Liver (tissue), 9 donors: ENCODE results near the gene KCNQ1. TPM values are rescaled to one million over a fixed set of nuclear protein-coding genes. Genes with fewer than 3 reads are reported as not detected.

Experiments
- DNase-seq: peaks from one replicate; pipeline ENCODE4 v3.0.0-alpha.2; 2017; ENCODE audit warnings: low spot score
- H3K27ac ChIP-seq, 2 donors: one replicate each; pipeline ENCODE4 v1.7.0; 2013; ENCODE audit warnings: inconsistent platforms in 2 of 2, low read length in 2 of 2, control low read depth in 1 of 2, low read depth in 1 of 2, mild to moderate bottlenecking in 1 of 2
- H3K27me3 ChIP-seq, 4 donors: one replicate each; pipeline versions ENCODE4 v1.6.1 to v1.7.0; 2013; ENCODE audit warnings: low read length in 3 of 4, inconsistent platforms in 1 of 4, mild to moderate bottlenecking in 1 of 4, moderate library complexity in 1 of 4; ENCODE audit not compliant: control insufficient read depth in 4 of 4, insufficient read depth in 4 of 4
- H3K36me3 ChIP-seq, 4 donors: one replicate each; pipeline versions ENCODE4 v1.6.1 to v1.7.0; 2013; ENCODE audit warnings: low read length in 3 of 4, mild to moderate bottlenecking in 3 of 4, low read depth in 1 of 4, moderate library complexity in 1 of 4; ENCODE audit not compliant: control insufficient read depth in 4 of 4, insufficient read depth in 3 of 4
- H3K4me1 ChIP-seq, 4 donors: one replicate each; pipeline versions ENCODE4 v1.6.1 to v1.7.0; 2013; ENCODE audit warnings: low read length in 3 of 4, mild to moderate bottlenecking in 3 of 4, moderate library complexity in 1 of 4; ENCODE audit not compliant: control insufficient read depth in 4 of 4, insufficient read depth in 4 of 4
- H3K4me3 ChIP-seq, 3 donors: one replicate each; pipeline versions ENCODE4 v1.6.1 to v1.7.0; 2013; ENCODE audit warnings: low read length in 3 of 3, control low read depth in 1 of 3, low read depth in 1 of 3, mild to moderate bottlenecking in 1 of 3
- H3K9ac ChIP-seq, 2 donors: one replicate each; pipeline ENCODE4 v1.7.0; 2013; ENCODE audit warnings: low read length in 2 of 2, mild to moderate bottlenecking in 2 of 2, moderate library complexity in 2 of 2, control low read depth in 1 of 2, low read depth in 1 of 2
- H3K9me3 ChIP-seq, 4 donors: one replicate each; pipeline versions ENCODE4 v1.6.1 to v1.7.0; 2013; ENCODE audit warnings: low read length in 3 of 4; ENCODE audit not compliant: control insufficient read depth in 4 of 4
- EGR1 ChIP-seq, 2 donors: IDR thresholded peaks; 2 replicates each; pipeline ENCODE4 v1.6.1; 2016 to 2018; ENCODE audit warnings: antibody characterized with exemption in 2 of 2, low read depth in 2 of 2
- FOXA1 ChIP-seq: IDR thresholded peaks from 2 replicates; pipeline ENCODE4 v1.6.1; 2016; ENCODE audit warnings: antibody characterized with exemption
- FOXA2 ChIP-seq: IDR thresholded peaks from 2 replicates; pipeline ENCODE4 v1.6.1; 2016; ENCODE audit warnings: antibody characterized with exemption
- GABPA ChIP-seq, 2 donors: IDR thresholded peaks in 1 of 2; conservative IDR thresholded peaks in 1 of 2; 2 replicates each; pipeline ENCODE4 v1.6.1; 2016; ENCODE audit warnings: antibody characterized with exemption in 2 of 2, mild to moderate bottlenecking in 1 of 2, moderate library complexity in 1 of 2
- HNF4A ChIP-seq, 2 donors: conservative IDR thresholded peaks; 2 replicates each; pipeline ENCODE4 v1.6.1; 2016; ENCODE audit warnings: antibody characterized with exemption in 2 of 2, mild to moderate bottlenecking in 2 of 2
- HNF4G ChIP-seq: IDR thresholded peaks from 2 replicates; pipeline ENCODE4 v1.6.1; 2016; ENCODE audit warnings: antibody characterized with exemption
- JUND ChIP-seq, 2 donors: IDR thresholded peaks; 2 replicates each; pipeline ENCODE4 v1.6.1; 2016; ENCODE audit warnings: antibody characterized with exemption in 2 of 2
- NR2F2 ChIP-seq: IDR thresholded peaks from 2 replicates; pipeline ENCODE4 v1.6.1; 2016; ENCODE audit warnings: antibody characterized with exemption
- RAD21 ChIP-seq, 2 donors: IDR thresholded peaks; 2 replicates each; pipeline ENCODE4 v1.6.1; 2016; ENCODE audit warnings: antibody characterized with exemption in 2 of 2, mild to moderate bottlenecking in 2 of 2
- RXRA ChIP-seq, 2 donors: IDR thresholded peaks; 2 replicates each; pipeline ENCODE4 v1.6.1; 2017 to 2018; ENCODE audit warnings: antibody characterized with exemption in 2 of 2, mild to moderate bottlenecking in 1 of 2
- SP1 ChIP-seq: IDR thresholded peaks from 2 replicates; pipeline ENCODE4 v1.6.1; 2018; ENCODE audit warnings: antibody characterized with exemption, mild to moderate bottlenecking
- TAF1 ChIP-seq: conservative IDR thresholded peaks from 2 replicates; pipeline ENCODE4 v1.6.1; 2016; ENCODE audit warnings: antibody characterized with exemption, mild to moderate bottlenecking
- YY1 ChIP-seq: IDR thresholded peaks from 2 replicates; pipeline ENCODE4 v1.6.1; 2016; ENCODE audit warnings: antibody characterized with exemption, mild to moderate bottlenecking
- WGBS: extraction: QIAGEN DNeasy Blood & Tissue Kit; methylation state at CpG from one replicate; pipeline ENCODE4 v1.1.7; 2013; 5-methylcytosine and 5-hydroxymethylcytosine counted together
- polyA plus RNA-seq, 2 donors: library from polyadenylated mRNA; stranded (reverse) in 1 of 2; unstranded in 1 of 2; fragments of 200-250 nt in 1 of 2; fragments of >200 nt in 1 of 2; fragmentation: Nextera tagmentation in 1 of 2; extraction: Ambion mirVana in 1 of 2; gene quantifications; one replicate each; pipeline versions ENCODE4 v1.2.1 to v1.2.3, GENCODE V29; 2013 to 2015
- total RNA-seq, 2 donors: library from RNA; depleted of rRNA; stranded (reverse); fragments of >200 nt; gene quantifications; one replicate each; pipeline ENCODE4 v1.2.3, GENCODE V29; 2014
- TF ChIP-seq, protein P1 (sequence below): IDR thresholded peaks from 2 replicates; pipeline ENCODE4 v1.6.1; 2016; ENCODE audit warnings: antibody characterized with exemption
- TF ChIP-seq, protein P2 (sequence below): IDR thresholded peaks from 2 replicates; pipeline ENCODE4 v1.6.1; 2016; ENCODE audit warnings: antibody characterized with exemption, mild to moderate bottlenecking
- TF ChIP-seq, protein P3 (sequence below): IDR thresholded peaks from 2 replicates; pipeline ENCODE4 v1.6.1; 2016; ENCODE audit warnings: antibody characterized with exemption
- TF ChIP-seq, protein P4 (sequence below): fragments of 150-350 bp; IDR thresholded peaks from 2 replicates; pipeline ENCODE4 v1.5.1; 2017; ENCODE audit warnings: improper control_type of control experiment, low read depth, low read length; ENCODE audit not compliant: missing input control
- TF ChIP-seq, protein P5 (sequence below): IDR thresholded peaks from 2 replicates; pipeline ENCODE4 v1.6.1; 2016; ENCODE audit warnings: antibody characterized with exemption
- donor health status: healthy.
- donor health status: healthy.
- donor health status: healthy.
- donor health status: healthy.
- donor health status: healthy.

The KCNQ1 gene
- total and polyA plus RNA-seq, 4 donors, result 0.31 to 2.2 (median 1.5) TPM

DNA sequence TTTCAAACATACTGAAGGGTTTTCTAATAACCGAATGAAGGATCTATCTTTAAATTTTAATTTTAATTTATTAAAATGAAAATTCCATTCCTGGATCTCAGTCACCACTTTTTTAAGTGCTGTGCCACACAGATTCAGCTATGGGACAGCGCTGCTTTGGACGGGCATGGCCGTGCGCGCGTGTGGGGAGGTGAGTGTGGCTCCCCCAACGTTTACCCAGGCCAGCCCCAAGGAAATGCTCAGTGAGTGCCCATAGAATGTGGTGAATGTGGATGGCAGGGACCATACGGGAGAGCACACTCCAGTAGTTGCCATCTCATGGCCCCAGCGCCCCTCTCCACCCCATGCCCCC is 343.0 kb downstream of the KCNQ1 start:
- TF ChIP-seq TAF1 (no peak), GABPA (IDR thresholded peaks at IDR 0.05 in 1 of 2, conservative IDR thresholded peaks at IDR 0.05 in 1 of 2) (no peak), FOXA1 (no peak), HNF4G (no peak), RXRA (IDR thresholded peaks at IDR 0.05) (no peak), YY1 (no peak), EGR1 (IDR thresholded peaks at IDR 0.05; ENCODE audit: low read depth in 2 of 2) (no peak), JUND (IDR thresholded peaks at IDR 0.05) (no peak), HNF4A (conservative IDR thresholded peaks at IDR 0.05) (no peak), SP1 (no peak), FOXA2 (no peak), RAD21 (IDR thresholded peaks at IDR 0.05) (no peak), NR2F2 (no peak)
- TF ChIP-seq, protein P1, sequence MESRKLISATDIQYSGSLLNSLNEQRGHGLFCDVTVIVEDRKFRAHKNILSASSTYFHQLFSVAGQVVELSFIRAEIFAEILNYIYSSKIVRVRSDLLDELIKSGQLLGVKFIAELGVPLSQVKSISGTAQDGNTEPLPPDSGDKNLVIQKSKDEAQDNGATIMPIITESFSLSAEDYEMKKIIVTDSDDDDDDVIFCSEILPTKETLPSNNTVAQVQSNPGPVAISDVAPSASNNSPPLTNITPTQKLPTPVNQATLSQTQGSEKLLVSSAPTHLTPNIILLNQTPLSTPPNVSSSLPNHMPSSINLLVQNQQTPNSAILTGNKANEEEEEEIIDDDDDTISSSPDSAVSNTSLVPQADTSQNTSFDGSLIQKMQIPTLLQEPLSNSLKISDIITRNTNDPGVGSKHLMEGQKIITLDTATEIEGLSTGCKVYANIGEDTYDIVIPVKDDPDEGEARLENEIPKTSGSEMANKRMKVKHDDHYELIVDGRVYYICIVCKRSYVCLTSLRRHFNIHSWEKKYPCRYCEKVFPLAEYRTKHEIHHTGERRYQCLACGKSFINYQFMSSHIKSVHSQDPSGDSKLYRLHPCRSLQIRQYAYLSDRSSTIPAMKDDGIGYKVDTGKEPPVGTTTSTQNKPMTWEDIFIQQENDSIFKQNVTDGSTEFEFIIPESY, result no peak
- TF ChIP-seq, protein P2, sequence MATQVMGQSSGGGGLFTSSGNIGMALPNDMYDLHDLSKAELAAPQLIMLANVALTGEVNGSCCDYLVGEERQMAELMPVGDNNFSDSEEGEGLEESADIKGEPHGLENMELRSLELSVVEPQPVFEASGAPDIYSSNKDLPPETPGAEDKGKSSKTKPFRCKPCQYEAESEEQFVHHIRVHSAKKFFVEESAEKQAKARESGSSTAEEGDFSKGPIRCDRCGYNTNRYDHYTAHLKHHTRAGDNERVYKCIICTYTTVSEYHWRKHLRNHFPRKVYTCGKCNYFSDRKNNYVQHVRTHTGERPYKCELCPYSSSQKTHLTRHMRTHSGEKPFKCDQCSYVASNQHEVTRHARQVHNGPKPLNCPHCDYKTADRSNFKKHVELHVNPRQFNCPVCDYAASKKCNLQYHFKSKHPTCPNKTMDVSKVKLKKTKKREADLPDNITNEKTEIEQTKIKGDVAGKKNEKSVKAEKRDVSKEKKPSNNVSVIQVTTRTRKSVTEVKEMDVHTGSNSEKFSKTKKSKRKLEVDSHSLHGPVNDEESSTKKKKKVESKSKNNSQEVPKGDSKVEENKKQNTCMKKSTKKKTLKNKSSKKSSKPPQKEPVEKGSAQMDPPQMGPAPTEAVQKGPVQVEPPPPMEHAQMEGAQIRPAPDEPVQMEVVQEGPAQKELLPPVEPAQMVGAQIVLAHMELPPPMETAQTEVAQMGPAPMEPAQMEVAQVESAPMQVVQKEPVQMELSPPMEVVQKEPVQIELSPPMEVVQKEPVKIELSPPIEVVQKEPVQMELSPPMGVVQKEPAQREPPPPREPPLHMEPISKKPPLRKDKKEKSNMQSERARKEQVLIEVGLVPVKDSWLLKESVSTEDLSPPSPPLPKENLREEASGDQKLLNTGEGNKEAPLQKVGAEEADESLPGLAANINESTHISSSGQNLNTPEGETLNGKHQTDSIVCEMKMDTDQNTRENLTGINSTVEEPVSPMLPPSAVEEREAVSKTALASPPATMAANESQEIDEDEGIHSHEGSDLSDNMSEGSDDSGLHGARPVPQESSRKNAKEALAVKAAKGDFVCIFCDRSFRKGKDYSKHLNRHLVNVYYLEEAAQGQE, result no peak
- TF ChIP-seq, protein P3, sequence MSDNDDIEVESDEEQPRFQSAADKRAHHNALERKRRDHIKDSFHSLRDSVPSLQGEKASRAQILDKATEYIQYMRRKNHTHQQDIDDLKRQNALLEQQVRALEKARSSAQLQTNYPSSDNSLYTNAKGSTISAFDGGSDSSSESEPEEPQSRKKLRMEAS, result no peak
- TF ChIP-seq, protein P4, sequence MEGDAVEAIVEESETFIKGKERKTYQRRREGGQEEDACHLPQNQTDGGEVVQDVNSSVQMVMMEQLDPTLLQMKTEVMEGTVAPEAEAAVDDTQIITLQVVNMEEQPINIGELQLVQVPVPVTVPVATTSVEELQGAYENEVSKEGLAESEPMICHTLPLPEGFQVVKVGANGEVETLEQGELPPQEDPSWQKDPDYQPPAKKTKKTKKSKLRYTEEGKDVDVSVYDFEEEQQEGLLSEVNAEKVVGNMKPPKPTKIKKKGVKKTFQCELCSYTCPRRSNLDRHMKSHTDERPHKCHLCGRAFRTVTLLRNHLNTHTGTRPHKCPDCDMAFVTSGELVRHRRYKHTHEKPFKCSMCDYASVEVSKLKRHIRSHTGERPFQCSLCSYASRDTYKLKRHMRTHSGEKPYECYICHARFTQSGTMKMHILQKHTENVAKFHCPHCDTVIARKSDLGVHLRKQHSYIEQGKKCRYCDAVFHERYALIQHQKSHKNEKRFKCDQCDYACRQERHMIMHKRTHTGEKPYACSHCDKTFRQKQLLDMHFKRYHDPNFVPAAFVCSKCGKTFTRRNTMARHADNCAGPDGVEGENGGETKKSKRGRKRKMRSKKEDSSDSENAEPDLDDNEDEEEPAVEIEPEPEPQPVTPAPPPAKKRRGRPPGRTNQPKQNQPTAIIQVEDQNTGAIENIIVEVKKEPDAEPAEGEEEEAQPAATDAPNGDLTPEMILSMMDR, result no peak
- TF ChIP-seq, protein P5, sequence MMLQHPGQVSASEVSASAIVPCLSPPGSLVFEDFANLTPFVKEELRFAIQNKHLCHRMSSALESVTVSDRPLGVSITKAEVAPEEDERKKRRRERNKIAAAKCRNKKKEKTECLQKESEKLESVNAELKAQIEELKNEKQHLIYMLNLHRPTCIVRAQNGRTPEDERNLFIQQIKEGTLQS, result no peak
- H3K9ac ChIP-seq, result no peak overlapping the region

More for the DNA sequence above, 343.0 kb downstream of the KCNQ1 start:
- no peaks in the 10 kb centered on the region for H3K36me3 ChIP-seq
- peaks cover 0 to 8% (median 1%) of the 10 kb centered on the region in 4 donors for H3K27me3 ChIP-seq
- H3K4me1 ChIP-seq, result peaks cover 0 to 4% (median 0%) of the 10 kb centered on the region in 4 donors
- H3K27ac ChIP-seq, result no peak overlapping the region
- H3K9me3 ChIP-seq, result no peaks in the 10 kb centered on the region
- H3K4me3 ChIP-seq, result no peak overlapping the region
- no peak for DNase-seq
- WGBS, result 87% methylated on average over 10 of the region's 10 CpGs
